ENCODE data around the gene KIF22. TPM values are rescaled to one million over a fixed set of nuclear protein-coding genes. Genes with fewer than 3 reads are reported as not detected.
"Not testable (repeated sequence)": the region's sequence is repeated elsewhere in the genome, so short reads cannot be mapped to it uniquely, and the experiment has no call there.

KIF22 gene
- total RNA-seq, 1 experiment from 2014 or later: 134 TPM

GRCh38 chr16:29770250-29770929 is 20.2 kb upstream of the KIF22 start:
- no TSS peak for BruUV-seq (replicated peaks)
- Mint-ChIP-seq H3K27ac (ENCODE audit: unreplicated experiment) (no peak overlapping the region), H3K4me1 (ENCODE audit: low read depth, unreplicated experiment) (peaks cover 26% of the 10 kb centered on the region), H3K9me3 (ENCODE audit: low read depth, unreplicated experiment) (no peaks in the 10 kb centered on the region), H3K36me3 (ENCODE audit: insufficient read depth, unreplicated experiment) (peaks cover 7% of the 10 kb centered on the region), H3K27me3 (ENCODE audit: unreplicated experiment) (no peaks in the 10 kb centered on the region), H3K4me3 (ENCODE audit: low read depth, unreplicated experiment) (no peak overlapping the region)
- intact Hi-C loops (cut with micrococcal nuclease; ENCODE audit: unreplicated experiment): no loop called here
- CTCF ChIA-PET: no interaction called here
- TF ChIP-seq CTCF (IDR thresholded peaks at IDR 0.05; ENCODE audit: unreplicated experiment): no peak
- DNase-seq: no peak

DNA sequence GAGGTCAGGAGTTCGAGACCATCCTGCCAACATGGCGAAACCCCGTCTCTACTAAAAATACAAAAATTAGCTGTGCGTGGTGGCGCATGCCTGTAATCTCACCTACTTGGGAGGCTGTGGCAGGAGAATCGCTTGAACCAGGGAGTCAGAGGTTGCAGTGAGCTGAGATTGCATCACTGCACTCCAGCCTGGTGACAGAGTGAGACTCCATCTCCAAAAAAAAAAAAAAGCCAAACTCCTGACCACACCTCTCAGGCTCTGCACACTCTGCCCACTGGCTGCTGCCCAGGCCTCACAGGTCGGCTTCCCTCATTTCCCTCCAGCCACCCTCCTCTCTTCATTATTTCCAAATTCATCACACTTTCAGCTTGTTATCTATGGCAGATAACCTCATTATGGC is 18.2 kb upstream of the KIF22 start:
- intact Hi-C loops (cut with micrococcal nuclease; ENCODE audit: unreplicated experiment); BruUV-seq (replicated peaks); H3K36me3 Mint-ChIP-seq (ENCODE audit: insufficient read depth, unreplicated experiment); H3K9me3 Mint-ChIP-seq (ENCODE audit: low read depth, unreplicated experiment); H3K27ac Mint-ChIP-seq (ENCODE audit: unreplicated experiment); DNase-seq; H3K27me3 Mint-ChIP-seq (ENCODE audit: unreplicated experiment); H3K4me3 Mint-ChIP-seq (ENCODE audit: low read depth, unreplicated experiment): not testable (repeated sequence)
- peaks cover 20% of the 10 kb centered on the region for H3K4me1 Mint-ChIP-seq (ENCODE audit: low read depth, unreplicated experiment)
- CTCF ChIA-PET: interaction anchor here (0.6 to 0.7 kb wide), 2 partner anchors 115 to 558 kb away, joined by 3 to 6 read pairs; no protein-coding TSS in a partner anchor

- CTCF ChIA-PET: interaction anchor here (0.6 to 0.7 kb wide), 2 partner anchors 19 to 72 kb away, joined by 3 read pairs; no protein-coding TSS in a partner anchor
- no peak for TF ChIP-seq CTCF (IDR thresholded peaks at IDR 0.05; ENCODE audit: unreplicated experiment)
- Mint-ChIP-seq H3K36me3 (ENCODE audit: insufficient read depth, unreplicated experiment) (no peaks in the 10 kb centered on the region), H3K27ac (ENCODE audit: unreplicated experiment) (no peak overlapping the region), H3K4me3 (ENCODE audit: low read depth, unreplicated experiment) (no peak overlapping the region), H3K9me3 (ENCODE audit: low read depth, unreplicated experiment) (no peaks in the 10 kb centered on the region), H3K4me1 (ENCODE audit: low read depth, unreplicated experiment) (peaks cover 30% of the 10 kb centered on the region), H3K27me3 (ENCODE audit: unreplicated experiment) (peaks cover 14% of the 10 kb centered on the region)
- BruUV-seq (replicated peaks): no TSS peak
- no peak for DNase-seq
- intact Hi-C loops (cut with micrococcal nuclease; ENCODE audit: unreplicated experiment): no loop called here
These were observed 15.8 kb upstream of the KIF22 start for GRCh38 chr16:29774730-29775129.

DNA sequence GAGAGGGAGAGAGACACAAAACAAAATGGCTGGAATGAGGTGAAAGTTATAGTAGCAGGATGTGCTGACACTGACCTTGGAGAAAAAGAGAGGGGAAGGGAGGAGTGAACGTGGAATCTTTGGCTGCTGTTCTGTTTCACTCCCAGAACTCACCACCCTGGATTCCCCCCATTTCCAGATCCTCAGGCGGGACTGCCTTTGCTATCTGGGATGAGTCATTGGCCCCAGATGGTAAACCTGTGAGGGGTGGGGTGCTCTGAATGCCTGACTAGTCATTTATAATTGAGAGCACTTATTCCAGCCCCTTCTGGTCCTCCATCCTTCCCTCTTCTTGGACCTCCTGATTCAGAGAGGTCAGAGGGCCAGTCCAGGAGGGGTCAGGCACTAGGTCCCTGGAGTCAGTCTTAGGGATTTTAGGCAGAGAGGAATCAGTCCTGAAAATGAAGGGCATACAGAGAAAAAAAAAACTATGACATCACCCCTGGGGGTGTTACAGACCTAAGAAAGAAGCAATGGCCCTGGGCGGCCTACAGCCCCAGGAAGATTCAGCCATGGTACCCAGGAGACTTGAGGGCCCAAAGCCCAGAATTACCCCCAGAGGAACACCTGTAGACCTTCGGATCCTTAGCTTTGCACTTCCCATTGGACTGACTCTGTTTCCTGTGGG is 14.7 kb upstream of the KIF22 start:
- peak; percentile 49 for DNase-seq
- Mint-ChIP-seq H3K27ac (ENCODE audit: unreplicated experiment) (no peak overlapping the region), H3K27me3 (ENCODE audit: unreplicated experiment) (peaks cover 14% of the 10 kb centered on the region), H3K4me3 (ENCODE audit: low read depth, unreplicated experiment) (no peak overlapping the region), H3K4me1 (ENCODE audit: low read depth, unreplicated experiment) (peaks cover 35% of the 10 kb centered on the region), H3K36me3 (ENCODE audit: insufficient read depth, unreplicated experiment) (no peaks in the 10 kb centered on the region), H3K9me3 (ENCODE audit: low read depth, unreplicated experiment) (no peaks in the 10 kb centered on the region)
- CTCF ChIA-PET: no interaction called here
- intact Hi-C loops (cut with micrococcal nuclease; ENCODE audit: unreplicated experiment): no loop called here
- BruUV-seq (replicated peaks): no TSS peak
- TF ChIP-seq CTCF (IDR thresholded peaks at IDR 0.05; ENCODE audit: unreplicated experiment): no peak

All from Calu3 (cell line).